Activated CD4-positive, alpha-beta T cell treated with anti-CD3 and anti-CD28 coated beads, Interleukin-2, Interleukin-6, amounts not matched to agents 100 ng/mL and 50 ng/mL, durations not matched to agents 16 hours and 8 hours (primary cell): Measurements from ENCODE around the gene TACSTD2.
"Not testable (repeated sequence)": the region's sequence is repeated elsewhere in the genome, so short reads cannot be mapped to it uniquely, and the experiment has no call there.

Source experiments
- DNase-seq: peaks from one replicate; pipeline ENCODE4 v3.0.0-alpha.2; 2020

The TACSTD2 gene

GRCh38 chr1:58586271-58586670 is 9.2 kb upstream of the TACSTD2 start:
- DNase-seq = no peak

GRCh38 chr1:58585581-58586151 is 8.6 kb upstream of the TACSTD2 start:
- no peak for DNase-seq

DNA sequence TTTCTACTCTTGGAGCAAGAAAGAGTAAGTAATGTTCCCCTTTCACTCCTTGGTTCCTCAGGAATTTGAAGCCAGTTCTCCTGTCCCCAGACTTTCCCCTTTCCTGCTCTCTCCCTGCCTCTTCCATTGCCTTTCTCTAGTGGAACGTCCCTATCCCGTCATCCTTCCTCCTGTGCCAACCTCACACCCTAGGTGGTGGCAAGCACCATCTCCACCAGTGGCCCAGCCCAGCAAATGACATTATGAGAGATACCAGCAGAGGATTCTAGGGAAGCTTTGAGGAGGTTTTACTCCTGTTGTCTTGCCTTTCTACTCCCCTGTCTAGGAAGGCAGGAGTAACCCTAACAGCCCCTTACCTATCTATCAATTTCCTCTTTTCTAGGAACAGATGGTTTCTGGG is 8.1 kb upstream of the TACSTD2 start:
- DNase-seq = no peak

- peak; percentile 27 for DNase-seq
Observed at GRCh38 chr1:58584082-58584895, 7.2 kb upstream of the TACSTD2 start.

GRCh38 chr1:58583496-58583895 is 6.4 kb upstream of the TACSTD2 start:
- no peak for DNase-seq

GRCh38 chr1:58582143-58582542 is 5.1 kb upstream of the TACSTD2 start:
- not testable (repeated sequence) for DNase-seq

- no peak for DNase-seq
Observed at GRCh38 chr1:58581641-58582040, 4.6 kb upstream of the TACSTD2 start.

DNA sequence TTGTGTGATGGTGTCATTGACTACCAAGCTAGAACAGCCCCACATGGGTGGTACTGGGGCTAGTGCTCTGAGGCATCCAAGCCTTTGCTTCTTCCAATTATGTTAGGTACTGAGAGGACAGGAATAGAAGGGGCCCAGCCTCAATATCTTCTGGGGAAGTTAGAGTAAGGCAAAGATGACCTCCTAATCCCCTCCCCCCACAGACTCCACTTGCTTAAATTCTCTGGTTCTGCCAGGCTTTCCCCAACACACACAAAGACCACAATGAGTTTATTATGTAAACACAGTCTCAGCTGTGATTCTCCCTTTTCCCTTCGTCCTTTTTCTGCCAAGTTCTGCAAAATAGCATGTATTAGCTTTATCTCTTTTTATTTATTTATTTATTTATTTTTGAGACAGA is 3.1 kb upstream of the TACSTD2 start:
- no peak for DNase-seq

DNA sequence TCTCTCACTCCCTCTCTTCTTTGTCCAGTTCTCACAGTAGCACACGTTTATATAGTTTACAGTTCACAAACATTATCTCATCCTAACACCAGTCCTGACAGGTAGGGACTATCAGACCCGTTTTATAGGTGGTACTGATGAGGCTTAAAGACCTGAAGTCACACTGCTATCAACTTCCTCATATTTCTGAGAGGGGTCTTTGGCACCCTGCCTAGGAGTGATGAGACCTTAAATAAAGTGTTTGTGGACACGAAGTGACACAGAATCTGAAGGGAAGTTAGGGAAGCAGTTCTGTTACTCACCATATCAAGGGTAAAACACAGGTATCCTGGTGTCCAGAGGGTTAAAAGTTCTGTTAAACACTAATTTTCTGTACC is 590 bp upstream of the TACSTD2 start:
- no peak for DNase-seq

- no peak for DNase-seq
Observed at GRCh38 chr1:58576325-58576726, 726 bp downstream of the TACSTD2 start.

DNA sequence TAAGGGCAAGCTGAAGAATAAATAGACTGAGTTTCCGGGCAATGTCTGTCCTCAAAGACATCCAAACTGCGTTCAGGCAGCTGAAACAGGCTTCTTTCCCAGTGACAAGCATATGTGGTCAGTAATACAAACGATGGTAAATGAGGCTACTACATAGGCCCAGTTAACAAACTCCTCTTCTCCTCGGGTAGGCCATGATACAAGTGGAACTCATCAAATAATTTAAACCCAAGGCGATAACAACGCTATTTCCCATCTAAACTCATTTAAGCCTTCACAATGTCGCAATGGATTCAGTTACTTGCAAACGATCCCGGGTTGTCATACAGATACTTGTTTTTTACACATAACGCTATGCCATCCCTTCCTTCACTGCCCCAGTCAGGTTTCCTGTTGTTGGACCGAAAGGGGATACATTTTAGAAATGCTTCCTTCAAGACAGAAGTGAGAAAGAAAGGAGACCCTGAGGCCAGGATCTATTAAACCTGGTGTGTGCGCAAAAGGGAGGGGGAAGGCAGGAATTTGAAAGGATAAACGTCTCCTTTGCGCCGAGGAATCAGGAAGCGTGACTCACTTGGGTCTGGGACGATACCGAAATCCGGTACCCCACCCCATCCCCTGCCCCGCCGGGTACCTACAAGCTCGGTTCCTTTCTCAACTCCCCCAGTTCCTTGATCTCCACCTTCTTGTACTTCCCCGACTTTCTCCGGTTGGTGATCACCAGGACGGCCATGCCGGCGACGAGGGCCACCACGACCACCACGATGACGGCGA is 1.3 kb downstream of the TACSTD2 start:
- no peak for DNase-seq

- no peak for DNase-seq
Observed at GRCh38 chr1:58574816-58575215, 2.2 kb downstream of the TACSTD2 start.

GRCh38 chr1:58573705-58574591 is 3.1 kb downstream of the TACSTD2 start:
- peak; percentile 79 for DNase-seq

- no peak for DNase-seq
Observed at GRCh38 chr1:58573138-58573537, 3.9 kb downstream of the TACSTD2 start.

GRCh38 chr1:58572690-58573089 is 4.4 kb downstream of the TACSTD2 start:
- DNase-seq = no peak

DNA sequence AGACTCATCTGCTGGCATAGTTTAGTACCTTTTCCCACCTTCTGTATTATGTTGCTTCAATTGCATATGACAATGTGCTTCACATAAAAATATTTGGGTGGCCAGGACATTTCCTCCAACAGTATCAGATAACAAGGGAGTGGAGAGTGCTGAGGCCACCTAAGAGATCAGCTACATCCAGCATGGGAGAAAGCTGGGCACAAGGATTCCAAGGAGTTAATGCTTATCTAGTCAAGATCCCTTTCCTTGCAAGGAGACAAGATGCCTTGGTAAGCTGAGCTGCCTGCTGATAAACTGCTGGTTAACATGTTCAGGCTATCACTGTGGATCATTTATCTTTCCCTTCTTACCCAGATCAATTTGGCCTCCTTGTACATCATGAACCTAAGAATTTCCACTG is 5.4 kb downstream of the TACSTD2 start:
- DNase-seq = no peak

DNA sequence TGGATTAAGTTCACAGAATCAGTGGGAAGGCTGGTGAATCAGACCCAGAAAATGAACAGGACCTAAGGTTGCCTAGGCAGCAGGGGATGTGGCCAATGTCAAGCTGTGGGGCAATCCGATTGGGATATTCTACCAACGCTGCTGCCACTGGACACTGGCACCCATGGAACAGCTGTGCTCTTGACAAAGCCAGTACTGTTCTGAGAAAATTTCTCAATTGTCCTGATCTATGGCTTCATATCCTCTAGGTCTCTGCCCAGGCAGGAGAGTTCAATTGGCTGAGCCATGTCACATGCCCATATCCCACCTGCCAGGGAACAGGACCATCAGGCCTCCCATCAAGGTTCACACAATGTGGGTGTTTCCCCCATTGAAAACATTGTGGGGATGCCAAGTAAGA is 6.2 kb downstream of the TACSTD2 start:
- no peak for DNase-seq

GRCh38 chr1:58570094-58570493 is 7.0 kb downstream of the TACSTD2 start:
- DNase-seq = no peak

GRCh38 chr1:58568911-58569310 is 8.1 kb downstream of the TACSTD2 start:
- no peak for DNase-seq

DNA sequence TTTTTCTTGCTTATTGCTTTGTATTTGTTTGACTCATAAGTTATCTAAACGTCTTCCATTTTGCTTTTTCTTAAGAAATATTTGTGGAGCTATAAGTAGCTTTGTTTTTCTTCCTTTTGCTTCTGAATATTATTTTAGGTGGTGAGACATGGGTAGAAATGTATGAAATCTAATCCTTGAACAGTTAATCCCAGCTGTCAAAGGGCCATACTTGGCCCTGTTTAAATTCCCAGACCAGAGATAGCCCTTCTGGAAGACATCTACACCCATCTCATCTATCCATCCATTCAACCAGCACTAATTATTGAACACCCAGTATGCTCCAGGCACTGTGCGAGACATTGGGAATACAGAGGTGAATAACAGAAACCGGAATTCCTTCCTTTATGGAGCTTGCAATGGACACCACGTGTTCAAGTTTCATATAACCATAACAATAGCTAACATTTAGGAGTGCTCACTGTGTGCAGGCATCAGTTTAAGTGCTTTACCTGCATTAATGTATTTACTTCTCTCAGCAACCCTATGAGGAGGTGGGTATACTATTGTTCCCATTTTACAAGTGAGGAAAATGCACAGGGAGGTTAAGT is 8.7 kb downstream of the TACSTD2 start:
- DNase-seq = no peak

- DNase-seq = no peak
Observed at GRCh38 chr1:58566339-58566738, 10.7 kb downstream of the TACSTD2 start.

DNA sequence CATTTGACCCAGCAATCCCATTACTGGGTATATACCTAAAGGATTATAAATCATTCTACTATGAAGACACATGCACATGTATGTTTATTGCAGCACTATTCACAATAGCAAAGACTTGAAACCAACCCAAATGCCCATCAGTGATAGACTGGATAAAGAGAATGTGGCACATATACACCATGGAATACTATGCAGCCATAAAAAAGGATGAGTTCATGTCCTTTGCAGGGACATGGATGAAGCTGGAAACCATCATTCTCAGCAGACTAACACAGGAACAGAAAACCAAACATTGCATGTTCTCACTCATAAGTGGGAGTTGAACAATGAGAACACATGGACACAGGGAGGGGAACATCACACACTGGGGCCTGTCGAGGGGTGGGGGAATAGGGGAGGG is 13.3 kb downstream of the TACSTD2 start:
- DNase-seq = not testable (repeated sequence)

DNA sequence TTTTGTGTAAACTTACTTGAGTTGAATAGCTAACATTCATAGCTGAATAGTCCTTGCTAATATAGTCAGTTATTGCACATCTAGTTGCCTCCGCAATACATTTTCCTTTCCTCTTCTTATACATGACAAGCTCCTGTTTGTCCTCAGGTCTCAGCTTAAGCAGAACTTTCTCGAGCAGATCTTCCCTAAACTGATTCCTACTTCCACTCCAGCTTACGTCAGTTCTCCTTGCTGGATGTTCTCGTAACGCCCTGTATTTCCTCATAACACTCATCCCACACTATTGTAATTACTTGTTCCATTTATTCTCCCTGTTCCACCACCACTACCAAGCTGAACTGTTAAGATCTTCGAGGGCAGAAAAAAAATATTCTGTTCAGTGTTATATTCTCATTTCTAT is 15.4 kb downstream of the TACSTD2 start:
- no peak for DNase-seq
